HG03103 (cell line): ENCODE data around the gene CROCC2.

ENCODE experiments used
- ATAC-seq: cut with Tn5 transposase; IDR thresholded peaks from one replicate; pipeline ENCODE4 v1.9.1; 2021; ENCODE audit warnings: low read depth; ENCODE audit not compliant: unreplicated experiment

Gene CROCC2

GRCh38 chr2:241030333-241030680 lies 124.2 kb downstream of the CROCC2 start:
- no peak for ATAC-seq

- ATAC-seq = no peak
These were observed 124.7 kb downstream of the CROCC2 start for GRCh38 chr2:241030883-241031282.

GRCh38 chr2:241031436-241032165 lies 125.5 kb downstream of the CROCC2 start:
- no peak for ATAC-seq

- ATAC-seq = no peak
These were observed 127.3 kb downstream of the CROCC2 start for GRCh38 chr2:241033336-241033987.

GRCh38 chr2:241033994-241034393 lies 127.9 kb downstream of the CROCC2 start:
- no peak for ATAC-seq

GRCh38 chr2:241034490-241035141 lies 128.5 kb downstream of the CROCC2 start:
- ATAC-seq = no peak

- no peak for ATAC-seq
These were observed 129.1 kb downstream of the CROCC2 start for GRCh38 chr2:241035142-241035817.

- ATAC-seq = peak; percentile 3
These were observed 129.8 kb downstream of the CROCC2 start for GRCh38 chr2:241035818-241036396.

GRCh38 chr2:241036397-241036963 lies 130.3 kb downstream of the CROCC2 start:
- peak; percentile 55 for ATAC-seq

- peak; percentile 11 for ATAC-seq
These were observed 130.9 kb downstream of the CROCC2 start for GRCh38 chr2:241036964-241037421.

GRCh38 chr2:241037498-241037897 lies 131.4 kb downstream of the CROCC2 start:
- no peak for ATAC-seq

GRCh38 chr2:241038374-241039180 lies 132.4 kb downstream of the CROCC2 start:
- ATAC-seq = no peak

GRCh38 chr2:241039416-241039815 lies 133.3 kb downstream of the CROCC2 start:
- no peak for ATAC-seq

- ATAC-seq = no peak
These were observed 134.1 kb downstream of the CROCC2 start for GRCh38 chr2:241040081-241040803.

GRCh38 chr2:241041589-241042158 lies 135.5 kb downstream of the CROCC2 start:
- peak; percentile 59 for ATAC-seq
